GM21825 (cell line): Measurements from ENCODE around the gene PATE4.
"Not testable (repeated sequence)": the region's sequence is repeated elsewhere in the genome, so short reads cannot be mapped to it uniquely, and the experiment has no call there.

ENCODE experiments used
- ATAC-seq: cut with Tn5 transposase; IDR thresholded peaks from one replicate; pipeline ENCODE4 v1.9.1; 2021; ENCODE audit warnings: mild to moderate bottlenecking, moderate library complexity; ENCODE audit not compliant: unreplicated experiment

PATE4 gene, protein sequence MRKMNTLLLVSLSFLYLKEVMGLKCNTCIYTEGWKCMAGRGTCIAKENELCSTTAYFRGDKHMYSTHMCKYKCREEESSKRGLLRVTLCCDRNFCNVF

DNA sequence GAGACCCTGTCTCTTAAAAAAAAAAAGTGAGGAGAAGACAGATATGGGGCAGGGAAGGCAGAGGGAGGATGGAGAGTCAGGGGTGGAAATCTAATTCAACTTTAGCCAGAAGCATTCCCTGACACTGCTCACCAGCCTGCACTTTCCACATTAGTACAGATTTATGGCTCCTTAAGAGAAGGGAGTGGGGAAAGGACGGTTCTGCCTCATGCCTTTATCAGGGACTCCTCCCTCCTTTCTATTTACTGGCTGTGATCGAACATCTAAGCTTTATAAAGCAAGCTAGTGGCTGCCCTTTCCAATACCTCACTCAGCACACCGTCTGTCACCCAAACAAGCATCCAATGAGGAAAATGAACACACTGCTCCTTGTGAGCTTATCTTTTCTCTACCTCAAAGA, at the start of gene PATE4:
Gene PATE4, plus strand, starts transcription at position 301 of the 400 bp plus-strand sequence. Its CDS starts 44 bp downstream, at position 345.
- no peak for ATAC-seq

- no peak for ATAC-seq
These were observed 48.4 kb upstream of the PATE4 start for GRCh38 chr11:125784678-125785077.

GRCh38 chr11:125787827-125788226, 45.3 kb upstream of the PATE4 start, which contains the start of gene PATE3:
PATE3 (plus strand) TSS chr11:125788127; CDS start chr11:125788152, 25 bp downstream.
- ATAC-seq, result no peak

- ATAC-seq, result no peak
These were observed 42.3 kb upstream of the PATE4 start for GRCh38 chr11:125790825-125791224.

DNA sequence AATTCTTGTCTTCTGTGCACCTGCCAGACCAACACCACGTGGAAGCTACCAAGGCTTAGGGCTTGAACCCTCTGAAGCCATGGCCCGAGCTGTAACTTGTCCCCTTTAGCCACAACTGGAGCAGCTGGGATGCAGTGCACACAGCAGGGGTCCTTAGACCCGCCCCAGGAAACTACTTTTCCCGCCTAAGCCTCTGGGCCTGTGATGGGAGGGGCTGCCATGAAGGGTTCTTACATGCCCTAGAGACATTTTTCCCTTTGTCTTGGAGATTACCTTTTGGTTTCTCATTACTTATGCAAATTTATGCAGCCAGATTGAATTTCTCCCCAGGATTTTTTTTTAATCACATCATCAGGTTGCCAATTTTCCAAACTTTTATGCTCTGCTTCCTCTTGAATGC, 35.5 kb upstream of the PATE4 start:
- ATAC-seq, result no peak

GRCh38 chr11:125799808-125800207, 33.3 kb upstream of the PATE4 start:
- no peak for ATAC-seq

- no peak for ATAC-seq
These were observed 30.7 kb upstream of the PATE4 start for GRCh38 chr11:125802387-125802786.

GRCh38 chr11:125807909-125808308, 25.2 kb upstream of the PATE4 start:
- no peak for ATAC-seq

DNA sequence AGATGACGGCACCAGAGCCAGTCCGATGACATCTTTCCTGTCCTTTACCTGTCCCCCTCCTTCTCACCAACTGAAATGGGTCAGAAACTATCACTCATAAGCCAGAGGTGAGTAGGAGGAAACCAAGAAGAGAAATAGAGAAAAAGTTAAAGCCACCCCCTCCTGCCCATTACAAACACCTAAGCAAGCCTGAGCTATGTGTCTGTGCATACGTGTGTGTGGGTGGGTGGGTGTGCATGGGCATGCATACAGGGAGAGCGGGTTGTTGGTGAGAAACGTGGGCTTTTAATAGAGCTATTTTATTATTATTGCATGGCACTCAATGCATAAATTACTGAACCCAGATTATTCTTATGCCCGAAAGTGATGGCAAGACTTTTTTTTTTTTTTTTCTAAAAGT, 2.6 kb downstream of the PATE4 start:
- no peak for ATAC-seq

DNA sequence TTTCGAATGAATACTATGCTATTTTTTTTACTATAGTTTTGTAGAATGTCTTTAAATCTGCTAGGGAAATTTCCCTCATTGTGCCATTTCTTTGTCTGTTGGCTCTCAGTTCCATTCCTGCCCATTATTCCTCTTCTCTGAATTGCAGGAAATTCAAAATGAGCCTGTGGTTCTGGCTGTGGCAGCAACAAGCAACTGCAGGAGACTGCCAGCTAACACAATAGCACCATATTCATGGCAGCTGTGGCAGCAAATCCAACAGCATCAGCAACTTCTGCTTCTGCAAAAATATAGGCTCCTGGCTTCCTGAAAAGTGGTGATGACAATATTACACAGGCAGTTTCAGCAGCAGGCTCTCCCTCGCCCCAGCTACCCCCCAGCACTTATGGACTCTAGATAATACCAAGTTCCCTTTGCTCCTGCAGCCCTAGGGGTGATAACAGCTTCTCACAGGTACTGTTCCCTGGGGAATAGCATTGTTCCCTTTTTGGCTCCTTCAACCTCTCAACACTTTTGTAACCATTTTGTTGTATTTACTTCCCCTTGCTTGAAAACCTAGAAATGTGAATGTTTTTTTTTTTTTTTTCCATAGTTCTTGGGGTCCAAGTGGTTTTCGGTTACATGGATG, 9.3 kb downstream of the PATE4 start:
- ATAC-seq, result no peak

DNA sequence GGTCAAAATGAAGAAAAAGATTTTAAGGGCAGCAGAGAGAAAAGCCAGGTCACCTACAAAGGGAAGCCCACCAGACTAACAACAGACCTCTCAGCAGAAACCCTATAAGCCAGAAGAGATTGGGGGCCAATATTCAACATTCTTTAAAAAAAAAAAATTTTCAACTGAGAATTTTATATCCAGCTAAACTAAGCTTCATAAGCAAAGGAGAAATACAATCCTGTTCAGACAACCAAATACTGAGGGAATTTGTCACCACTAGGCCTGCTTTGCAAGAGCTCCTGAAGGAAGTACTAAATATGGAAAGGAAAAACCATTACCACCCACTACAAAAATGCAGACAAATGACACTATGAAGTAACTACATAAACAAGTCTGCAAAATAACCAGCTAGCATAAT, 13.1 kb downstream of the PATE4 start:
- ATAC-seq, result no peak

DNA sequence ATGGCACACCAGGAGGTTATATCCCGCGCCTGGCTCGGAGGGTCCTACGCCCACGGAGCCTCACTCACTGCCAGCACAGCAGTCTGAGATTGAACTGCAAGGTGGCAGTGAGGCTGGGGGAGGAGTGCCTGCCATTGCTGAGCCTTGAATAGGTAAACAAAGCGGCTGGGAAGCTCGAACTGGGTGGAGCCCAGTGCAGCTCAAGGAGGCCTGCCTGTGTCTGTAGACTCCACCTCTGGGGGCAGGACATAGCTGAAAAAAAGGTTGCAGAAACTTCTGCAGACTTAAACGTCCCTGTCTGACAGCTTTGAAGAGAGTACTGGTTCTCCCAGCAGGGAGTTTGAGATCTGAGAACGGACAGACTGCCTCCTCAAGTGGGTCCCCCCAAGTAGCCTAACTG, 24.6 kb downstream of the PATE4 start:
- not testable (repeated sequence) for ATAC-seq

GRCh38 chr11:125862786-125863185, 29.7 kb downstream of the PATE4 start:
- ATAC-seq, result not testable (repeated sequence)

DNA sequence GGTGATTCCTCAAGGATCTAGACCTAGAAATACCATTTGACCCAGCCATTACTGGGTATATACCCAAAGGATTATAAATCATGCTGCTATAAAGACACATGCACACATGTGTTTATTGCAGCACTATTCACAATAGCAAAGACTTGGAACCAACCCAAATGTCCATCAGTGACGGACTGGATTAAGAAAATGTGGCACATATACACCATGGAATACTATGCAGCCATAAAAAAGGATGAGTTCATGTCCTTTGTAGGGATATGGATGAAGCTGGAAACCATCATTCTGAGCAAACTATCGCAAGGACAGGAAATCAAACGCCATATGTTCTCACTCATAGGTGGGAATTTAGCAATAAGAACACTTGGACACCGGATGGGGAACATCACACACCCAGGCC, 32.2 kb downstream of the PATE4 start:
- ATAC-seq, result not testable (repeated sequence)

GRCh38 chr11:125869521-125869920, 36.4 kb downstream of the PATE4 start:
- no peak for ATAC-seq

GRCh38 chr11:125871391-125872137, 38.4 kb downstream of the PATE4 start:
- no peak for ATAC-seq

DNA sequence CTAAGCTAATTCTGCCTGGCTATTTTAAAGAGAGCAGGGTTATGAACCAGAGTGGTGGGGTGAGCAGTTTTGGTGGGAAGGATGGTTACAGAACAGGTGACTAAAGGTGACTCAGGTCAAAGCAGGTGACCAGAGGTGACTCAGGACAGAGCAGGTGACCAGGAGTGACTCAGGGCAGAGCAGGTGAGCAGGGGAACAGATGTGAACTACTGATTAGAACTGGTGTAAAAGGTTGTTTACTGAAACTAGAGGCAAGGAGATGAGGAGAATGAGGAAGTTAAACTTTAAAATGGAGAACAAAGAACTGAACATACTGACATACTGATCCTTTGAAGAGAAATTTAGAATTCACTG, 39.0 kb downstream of the PATE4 start:
- ATAC-seq, result no peak

- ATAC-seq, result no peak
These were observed 40.9 kb downstream of the PATE4 start for GRCh38 chr11:125873881-125874555.

DNA sequence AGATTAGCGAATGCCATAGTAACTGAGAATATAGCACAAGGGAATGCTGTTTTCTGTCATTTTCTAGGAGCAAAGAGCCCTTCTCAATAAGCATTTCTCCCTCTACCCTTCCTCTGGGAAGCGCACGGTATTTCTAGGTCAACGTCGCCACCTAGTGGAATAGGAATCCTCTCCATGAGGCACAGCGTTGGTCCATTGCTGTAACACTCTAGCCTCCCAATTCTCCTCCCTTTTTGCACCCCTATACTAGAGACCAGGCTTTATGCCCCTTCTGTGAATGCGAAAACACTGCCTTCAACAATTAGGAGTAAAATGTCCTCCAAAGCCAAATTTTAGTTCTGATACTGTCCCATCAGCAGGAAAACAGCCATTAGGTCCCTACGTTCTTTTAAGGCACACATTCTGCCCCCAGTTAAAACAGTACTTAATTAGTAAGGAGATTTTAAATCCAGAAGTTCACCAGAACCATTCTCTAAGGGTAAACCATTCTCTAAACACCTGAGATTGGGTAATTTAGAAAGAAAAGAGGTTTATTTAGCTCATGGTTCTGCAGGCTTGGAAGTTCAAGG, 41.5 kb downstream of the PATE4 start:
- peak; percentile 86 for ATAC-seq

GRCh38 chr11:125881291-125881690, 48.2 kb downstream of the PATE4 start:
- no peak for ATAC-seq

GRCh38 chr11:125883375-125883774, 50.3 kb downstream of the PATE4 start:
- ATAC-seq, result no peak
